NT2/D1 (cell line): ENCODE measurements around the gene POPDC3.

Experiments
- DNase-seq: peaks from one replicate; pipeline ENCODE4 v3.0.0-alpha.2; 2011; ENCODE audit warnings: low read depth, low spot score
- H3K27me3 ChIP-seq: 2 replicates; pipeline ENCODE4 v1.6.0; 2011; ENCODE audit warnings: mild to moderate bottlenecking; ENCODE audit not compliant: insufficient read length, insufficient read depth
- H3K36me3 ChIP-seq: 2 replicates; pipeline ENCODE4 v1.6.1; 2011; ENCODE audit warnings: mild to moderate bottlenecking, low read length, mixed read lengths; ENCODE audit not compliant: insufficient read depth, insufficient read length
- H3K4me1 ChIP-seq: 2 replicates; pipeline ENCODE4 v1.5.1; 2011; ENCODE audit not compliant: insufficient read depth, insufficient read length
- H3K4me3 ChIP-seq: 2 replicates; pipeline ENCODE4 v1.5.1; 2011; ENCODE audit warnings: low read depth; ENCODE audit not compliant: insufficient read length
- H3K9ac ChIP-seq: 2 replicates; pipeline ENCODE4 v1.6.0; 2011; ENCODE audit warnings: low read depth; ENCODE audit not compliant: insufficient read length
- H3K9me3 ChIP-seq: 2 replicates; pipeline ENCODE4 v1.5.1; 2011; ENCODE audit warnings: mild to moderate bottlenecking, low read length; ENCODE audit not compliant: insufficient read depth
- SUZ12 ChIP-seq: IDR thresholded peaks from 2 replicates; pipeline ENCODE4 v1.6.1; 2011; ENCODE audit not compliant: insufficient read length, insufficient read depth; ENCODE audit errors: extremely low read depth
- YY1 ChIP-seq: IDR thresholded peaks from 2 replicates; pipeline ENCODE4 v1.6.1; 2011; ENCODE audit not compliant: insufficient read length, insufficient read depth
- ZNF274 ChIP-seq: IDR thresholded peaks from 2 replicates; pipeline ENCODE4 v1.6.1; 2011; ENCODE audit warnings: mild to moderate bottlenecking, low read depth, low read length

The POPDC3 gene

GRCh38 chr6:105109955-105110895, 69.6 kb downstream of the POPDC3 start:
- Histone ChIP-seq H3K9me3 (no peaks in the 10 kb centered on the region), H3K4me1 (no peaks in the 10 kb centered on the region), H3K36me3 (peaks cover 13% of the 10 kb centered on the region), H3K4me3 (no peak overlapping the region), H3K27me3 (no peaks in the 10 kb centered on the region), H3K9ac (no peak overlapping the region)
- no peak for DNase-seq
- no peak for TF ChIP-seq ZNF274
- TF ChIP-seq YY1: no peak
- TF ChIP-seq SUZ12: no peak

GRCh38 chr6:105108631-105109262, 71.1 kb downstream of the POPDC3 start:
- Histone ChIP-seq H3K4me3 (no peak overlapping the region), H3K36me3 (peaks cover 11% of the 10 kb centered on the region), H3K9ac (no peak overlapping the region), H3K9me3 (no peaks in the 10 kb centered on the region), H3K4me1 (no peaks in the 10 kb centered on the region), H3K27me3 (no peaks in the 10 kb centered on the region)
- DNase-seq: no peak
- TF ChIP-seq YY1 (no peak), SUZ12 (no peak), ZNF274 (no peak)
